Measurements from ENCODE around the gene ZBED1. TPM values are rescaled to one million over a fixed set of nuclear protein-coding genes. Genes with fewer than 3 reads are reported as not detected.
"Not testable (repeated sequence)": the region's sequence is repeated elsewhere in the genome, so short reads cannot be mapped to it uniquely, and the experiment has no call there.

ZBED1 gene
- total RNA-seq, 3 donors from 2014 or later, result 37.6 to 38.7 (median 37.6) TPM

GRCh38 chrX:2474963-2475726, 25.6 kb downstream of the ZBED1 start:
- Histone ChIP-seq H3K27me3 (no peaks in the 10 kb centered on the region), H3K9me3 (no peaks in the 10 kb centered on the region), H3K4me1 (no peaks in the 10 kb centered on the region), H3K36me3 (no peaks in the 10 kb centered on the region), H3K4me3 (no peak overlapping the region), H3K27ac (no peak overlapping the region)
- TF ChIP-seq POLR2A (IDR thresholded peaks at IDR 0.05), result no peak
- TF ChIP-seq, protein P1, sequence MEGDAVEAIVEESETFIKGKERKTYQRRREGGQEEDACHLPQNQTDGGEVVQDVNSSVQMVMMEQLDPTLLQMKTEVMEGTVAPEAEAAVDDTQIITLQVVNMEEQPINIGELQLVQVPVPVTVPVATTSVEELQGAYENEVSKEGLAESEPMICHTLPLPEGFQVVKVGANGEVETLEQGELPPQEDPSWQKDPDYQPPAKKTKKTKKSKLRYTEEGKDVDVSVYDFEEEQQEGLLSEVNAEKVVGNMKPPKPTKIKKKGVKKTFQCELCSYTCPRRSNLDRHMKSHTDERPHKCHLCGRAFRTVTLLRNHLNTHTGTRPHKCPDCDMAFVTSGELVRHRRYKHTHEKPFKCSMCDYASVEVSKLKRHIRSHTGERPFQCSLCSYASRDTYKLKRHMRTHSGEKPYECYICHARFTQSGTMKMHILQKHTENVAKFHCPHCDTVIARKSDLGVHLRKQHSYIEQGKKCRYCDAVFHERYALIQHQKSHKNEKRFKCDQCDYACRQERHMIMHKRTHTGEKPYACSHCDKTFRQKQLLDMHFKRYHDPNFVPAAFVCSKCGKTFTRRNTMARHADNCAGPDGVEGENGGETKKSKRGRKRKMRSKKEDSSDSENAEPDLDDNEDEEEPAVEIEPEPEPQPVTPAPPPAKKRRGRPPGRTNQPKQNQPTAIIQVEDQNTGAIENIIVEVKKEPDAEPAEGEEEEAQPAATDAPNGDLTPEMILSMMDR (IDR thresholded peaks at IDR 0.05), result no peak
- TF ChIP-seq POLR2AphosphoS5 (IDR thresholded peaks at IDR 0.05), result no peak
- no peak for DNase-seq (ENCODE audit: low spot score in 2 of 2)
- intact Hi-C loops (cut with DNase I; ENCODE audit: low total_unique reads), result no loop called here

DNA sequence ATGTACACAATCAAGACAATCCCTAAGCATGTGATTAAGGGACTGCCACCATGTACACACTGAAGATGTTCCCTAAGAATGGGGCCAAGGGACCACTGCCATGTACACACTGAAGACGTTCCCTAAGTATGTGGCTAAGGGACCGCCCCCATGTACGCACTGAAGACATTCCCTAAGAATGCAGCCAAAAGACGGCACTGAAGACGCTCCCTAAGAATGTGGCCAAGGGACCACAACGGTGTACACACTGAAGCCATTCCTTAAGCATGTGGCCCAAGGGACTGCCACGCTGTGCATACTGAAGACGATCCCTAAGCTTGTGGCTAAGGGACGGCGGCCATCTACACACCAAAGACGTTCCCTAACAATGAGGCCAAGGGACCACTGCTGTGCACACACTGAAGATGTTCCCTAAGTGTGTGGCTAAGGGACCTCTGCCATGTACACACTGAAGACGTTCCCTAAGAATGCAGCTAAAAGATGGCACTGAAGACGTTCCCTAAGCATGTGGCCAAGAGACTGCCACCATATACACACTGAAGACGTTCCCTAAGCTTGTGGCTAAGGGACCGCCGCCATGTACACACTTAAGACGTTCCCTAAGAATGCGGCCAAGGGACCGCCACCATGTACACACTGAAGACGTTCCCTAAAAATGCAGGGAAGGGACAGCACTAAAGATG, 26.4 kb downstream of the ZBED1 start:
- TF ChIP-seq, protein P1 (IDR thresholded peaks at IDR 0.05), result no peak
- TF ChIP-seq POLR2AphosphoS5 (IDR thresholded peaks at IDR 0.05), result no peak
- TF ChIP-seq POLR2A (IDR thresholded peaks at IDR 0.05), result no peak

GRCh38 chrX:2473064-2473463, 27.7 kb downstream of the ZBED1 start:
- H3K4me3 ChIP-seq; H3K9me3 ChIP-seq; intact Hi-C loops (cut with DNase I; ENCODE audit: low total_unique reads); H3K27ac ChIP-seq; H3K36me3 ChIP-seq; H3K27me3 ChIP-seq; H3K4me1 ChIP-seq: not testable (repeated sequence)
- DNase-seq (ENCODE audit: low spot score in 2 of 2), result peak in 1 of 2 donors; percentile 24

More for the DNA sequence above, 26.4 kb downstream of the ZBED1 start:
- H3K27me3 ChIP-seq, result no peaks in the 10 kb centered on the region
- no peak overlapping the region for H3K27ac ChIP-seq
- H3K4me1 ChIP-seq, result no peaks in the 10 kb centered on the region
- no peak overlapping the region for H3K4me3 ChIP-seq
- no peak for DNase-seq (ENCODE audit: low spot score in 2 of 2)
- H3K9me3 ChIP-seq, result no peaks in the 10 kb centered on the region
- intact Hi-C loops (cut with DNase I; ENCODE audit: low total_unique reads), result no loop called here
- no peaks in the 10 kb centered on the region for H3K36me3 ChIP-seq

DNA sequence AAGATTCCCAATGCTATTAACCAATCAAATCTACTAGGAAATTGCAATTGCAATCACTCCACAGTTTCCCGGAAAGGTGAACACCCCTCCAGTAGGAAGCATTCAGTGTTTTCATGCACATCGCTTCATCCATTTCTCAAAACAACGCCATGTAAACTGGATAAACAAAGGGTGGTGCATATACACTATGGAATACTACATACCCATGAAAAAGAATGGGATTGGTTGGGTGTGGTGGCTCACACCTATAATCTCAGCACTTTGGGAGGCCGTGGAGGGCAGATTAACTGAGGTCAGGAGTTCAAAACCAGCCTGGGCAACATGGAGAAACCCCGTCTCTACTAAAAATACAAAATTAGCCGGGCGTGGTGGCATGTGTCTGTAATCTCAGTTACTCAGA, 29.1 kb downstream of the ZBED1 start:
- no peak overlapping the region for H3K27ac ChIP-seq
- intact Hi-C loops (cut with DNase I; ENCODE audit: low total_unique reads), result no loop called here
- DNase-seq (ENCODE audit: low spot score in 2 of 2), result no peak
- H3K4me1 ChIP-seq, result no peaks in the 10 kb centered on the region
- H3K27me3 ChIP-seq, result no peaks in the 10 kb centered on the region
- H3K36me3 ChIP-seq, result no peaks in the 10 kb centered on the region
- no peak overlapping the region for H3K4me3 ChIP-seq
- H3K9me3 ChIP-seq, result no peaks in the 10 kb centered on the region
- TF ChIP-seq, protein P1 (IDR thresholded peaks at IDR 0.05), result no peak
- TF ChIP-seq POLR2AphosphoS5 (IDR thresholded peaks at IDR 0.05), result no peak

GRCh38 chrX:2471126-2471525, 29.6 kb downstream of the ZBED1 start:
- H3K4me1 ChIP-seq; H3K27ac ChIP-seq; intact Hi-C loops (cut with DNase I; ENCODE audit: low total_unique reads); DNase-seq (ENCODE audit: low spot score in 2 of 2); H3K36me3 ChIP-seq; H3K4me3 ChIP-seq; H3K27me3 ChIP-seq; H3K9me3 ChIP-seq: not testable (repeated sequence)

DNA sequence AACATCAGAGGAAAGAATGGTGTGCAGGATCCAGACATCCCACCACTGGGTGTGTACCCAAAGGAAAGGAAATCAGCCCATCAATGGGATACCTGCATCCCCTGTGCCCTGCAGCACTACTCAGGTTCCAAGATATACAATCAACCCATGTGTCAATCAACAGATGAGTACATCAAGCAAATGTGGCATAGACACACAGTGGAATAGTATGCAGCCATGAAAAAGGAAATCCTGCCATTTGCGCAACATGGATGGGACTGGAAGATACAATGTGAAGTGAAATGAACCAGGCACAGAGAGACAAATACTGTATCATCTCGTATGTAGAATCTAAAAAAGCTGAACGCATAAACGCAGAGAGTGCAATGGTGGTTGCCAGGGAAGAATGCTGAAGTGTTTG, 30.9 kb downstream of the ZBED1 start:
- H3K9me3 ChIP-seq; H3K4me1 ChIP-seq; H3K27ac ChIP-seq; H3K27me3 ChIP-seq; DNase-seq (ENCODE audit: low spot score in 2 of 2); H3K4me3 ChIP-seq; H3K36me3 ChIP-seq; intact Hi-C loops (cut with DNase I; ENCODE audit: low total_unique reads): not testable (repeated sequence)
